ENCODE data around the gene PUDP. TPM values are rescaled to one million over a fixed set of nuclear protein-coding genes. Genes with fewer than 3 reads are reported as not detected.

PUDP gene
- total and polyA plus RNA-seq, 12 donors: 4.3 to 29.3 (median 14.5) TPM

GRCh38 chrX:7156879-7157278 lies 8.9 kb upstream of the PUDP start:
- Histone ChIP-seq H3K36me3 (replicated peaks in 1 of 2) (no peaks in the 10 kb centered on the region), H3K27ac (no peak overlapping the region), H3K27me3 (no peaks in the 10 kb centered on the region), H3K9me3 (replicated peaks in 1 of 3) (no peaks in the 10 kb centered on the region), H3K4me1 (replicated peaks in 1 of 2) (no peaks in the 10 kb centered on the region), H3K4me3 (no peak overlapping the region)
- no peak for DNase-seq
- intact Hi-C loops (cut with DNase I): no loop called here
- 80 to 97% (median 89%) methylated on average over 3 of the region's 3 CpGs for WGBS, 4 donors
- no peak for TF ChIP-seq CTCF (IDR thresholded peaks at IDR 0.05)
- no peak for TF ChIP-seq POLR2A (IDR thresholded peaks at IDR 0.05)

- intact Hi-C loops (cut with DNase I): no loop called here
- TF ChIP-seq CTCF (IDR thresholded peaks at IDR 0.05) (no peak), POLR2A (IDR thresholded peaks at IDR 0.05) (no peak)
- Histone ChIP-seq H3K9me3 (replicated peaks in 1 of 3) (no peaks in the 10 kb centered on the region), H3K27ac (no peak overlapping the region), H3K36me3 (replicated peaks in 1 of 2) (no peaks in the 10 kb centered on the region), H3K4me3 (no peak overlapping the region), H3K4me1 (replicated peaks in 1 of 2) (no peaks in the 10 kb centered on the region), H3K27me3 (no peaks in the 10 kb centered on the region)
- no peak for DNase-seq
- WGBS, 4 donors: 95 to 100% (median 97%) methylated on average over 1 of the region's 1 CpG
These were observed 7.2 kb upstream of the PUDP start for GRCh38 chrX:7155163-7155562.

- H3K4me1 ChIP-seq (replicated peaks in 1 of 2): no peaks in the 10 kb centered on the region
- H3K27me3 ChIP-seq: no peaks in the 10 kb centered on the region
- intact Hi-C loops (cut with DNase I): no loop called here
- no peak overlapping the region for H3K27ac ChIP-seq
- no peaks in the 10 kb centered on the region for H3K9me3 ChIP-seq (replicated peaks in 1 of 3)
- no peaks in the 10 kb centered on the region for H3K36me3 ChIP-seq (replicated peaks in 1 of 2)
- WGBS, 4 donors: 79 to 88% (median 82%) methylated on average over 4 to 7 of the region's 7 CpGs
- no peak for DNase-seq
- no peak overlapping the region for H3K4me3 ChIP-seq
- no peak for TF ChIP-seq POLR2A (IDR thresholded peaks at IDR 0.05)
- no peak for TF ChIP-seq CTCF (IDR thresholded peaks at IDR 0.05)
These were observed 6.2 kb upstream of the PUDP start for GRCh38 chrX:7154041-7154597.

- 73 to 78% (median 76%) methylated on average over 2 of the region's 2 CpGs for WGBS, 4 donors
- no peak overlapping the region for H3K27ac ChIP-seq
- TF ChIP-seq CTCF (IDR thresholded peaks at IDR 0.05): no peak
- TF ChIP-seq POLR2A (IDR thresholded peaks at IDR 0.05): no peak
- H3K4me3 ChIP-seq: no peak overlapping the region
- H3K27me3 ChIP-seq: no peaks in the 10 kb centered on the region
- no peaks in the 10 kb centered on the region for H3K9me3 ChIP-seq (replicated peaks in 1 of 3)
- no peak for DNase-seq
- intact Hi-C loops (cut with DNase I): no loop called here
- H3K4me1 ChIP-seq (replicated peaks in 1 of 2): no peaks in the 10 kb centered on the region
- no peaks in the 10 kb centered on the region for H3K36me3 ChIP-seq (replicated peaks in 1 of 2)
These were observed 5.3 kb upstream of the PUDP start for GRCh38 chrX:7153231-7153630.

All from adrenal gland (tissue), 12 donors.